Cardiac ventricle fibroblast (primary cell): ENCODE results near the gene SERPINE3. TPM values are rescaled to one million over a fixed set of nuclear protein-coding genes. Genes with fewer than 3 reads are reported as not detected.

ENCODE experiments used
- total RNA-seq: library from RNA; depleted of rRNA; stranded (reverse); fragments of >200 nt; gene quantifications from 2 replicates; pipeline ENCODE4 v1.2.3, GENCODE V29; 2015

SERPINE3 gene
- not detected in 2 replicates for total RNA-seq

DNA sequence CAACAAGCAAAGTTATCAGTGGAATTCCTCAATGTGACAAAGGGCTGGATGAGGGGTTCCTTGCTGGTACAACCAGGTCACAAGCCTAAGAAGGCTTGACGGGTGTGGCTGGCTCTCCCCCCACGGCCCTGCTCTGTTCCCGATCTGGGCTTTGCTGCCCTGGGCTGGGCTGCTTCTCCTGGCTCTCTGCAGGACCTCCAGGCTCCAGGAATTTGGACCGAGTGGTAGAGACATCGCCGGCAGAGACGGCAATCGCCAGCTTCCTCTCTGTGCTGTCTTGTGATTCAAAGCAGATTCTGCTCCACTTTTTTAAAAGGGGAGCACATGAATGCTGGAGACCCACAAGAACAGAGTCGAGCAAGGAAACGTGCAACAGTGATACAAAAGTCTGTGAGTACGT lies at the start of gene SERPINE3:
TSS of gene SERPINE3 (plus strand) at position 338 of the 400 bp plus-strand sequence. CDS start 1,401 bp downstream, outside the sequence.

Other genes starting within 250 kb of the SERPINE3 start
- gene C13orf42, start 228.4 kb upstream of the SERPINE3 start, total RNA-seq: not detected in 2 replicates
- 1.0 and 1.7 TPM in 2 replicates for gene FAM124A, start 117.3 kb upstream of the SERPINE3 start, total RNA-seq
- gene INTS6, start 113.3 kb downstream of the SERPINE3 start, total RNA-seq: 18.6 and 26.1 TPM in 2 replicates
- gene WDFY2, start 244.8 kb downstream of the SERPINE3 start, total RNA-seq: 2.7 and 3.2 TPM in 2 replicates